A549 (cell line): ENCODE results near the gene C4orf36. TPM values are rescaled to one million over a fixed set of nuclear protein-coding genes. Genes with fewer than 3 reads are reported as not detected.

Experiments used
- ATAC-seq, 2 experiments: fragments of 200-7000 bp in 1 of 2; fragments of >200 bp in 1 of 2; cut with Nextera tagmentation in 1 of 2; cut with Tn5 transposase in 1 of 2; 3 replicates each; pipeline versions ENCODE4 v1.8.0 to v1.9.1; 2018 to 2020; ENCODE audit warnings: mild to moderate bottlenecking in 1 of 2, moderate library complexity in 1 of 2
- CTCF ChIA-PET: fragments of 300-600 bp; sonication (Branson Sonifier 250); formaldehyde crosslinking; extraction: SDS; loops from one replicate; lab custom pipeline; 2021; ENCODE audit warnings: antibody characterized with exemption, inconsistent platforms; lab: Yijun Ruan, JAX
- POLR2A ChIA-PET: fragments of 350-600 bp; formaldehyde crosslinking; extraction: SDS; loops from one replicate; lab custom pipeline; 2021; ENCODE audit warnings: antibody characterized with exemption, inconsistent platforms; lab: Yijun Ruan, JAX
- DNase-seq, 2 experiments: peaks; one replicate each; pipeline versions ENCODE4 v3.0.0 to v3.0.0-alpha.2; 2011 to 2016; ENCODE audit warnings: low read depth in 1 of 2, low spot score in 1 of 2
- FAIRE-seq: peaks from 2 replicates; lab custom pipeline; 2011; peaks lifted over from hg19 to GRCh38; lab: Jason Lieb, UNC
- H3K27ac ChIP-seq, 2 experiments: fragments of >200 bp; sonication (Bioruptor Twin); formaldehyde crosslinking; 3 replicates each; pipeline ENCODE4 v1.5.1; 2016 to 2017
- H3K4me1 ChIP-seq: fragments of >200 bp; sonication (Bioruptor Twin); formaldehyde crosslinking; 3 replicates; pipeline ENCODE4 v1.6.1; 2016
- H3K4me2 ChIP-seq: fragments of >200 bp; sonication (Bioruptor Twin); formaldehyde crosslinking; 3 replicates; pipeline ENCODE4 v1.6.1; 2016
- H3K4me3 ChIP-seq: fragments of >200 bp; sonication (Bioruptor Twin); formaldehyde crosslinking; 3 replicates; pipeline ENCODE4 v1.5.1; 2016
- H3K9me3 ChIP-seq: fragments of >200 bp; sonication (Bioruptor Twin); formaldehyde crosslinking; 3 replicates; pipeline ENCODE4 v1.6.1; 2016
- BCL3 ChIP-seq: fragments of >200 bp; sonication (Bioruptor Twin); formaldehyde crosslinking; IDR thresholded peaks from 3 replicates; pipeline ENCODE4 v1.6.1; 2016
- BHLHE40 ChIP-seq: IDR thresholded peaks from 2 replicates; pipeline ENCODE4 v1.6.1; 2012; ENCODE audit warnings: low read depth, low read length, inconsistent platforms
- CBX2 ChIP-seq: fragments of 200-600 bp; sonication (generic); IDR thresholded peaks from 2 replicates; pipeline ENCODE4 v1.6.1; 2016; ENCODE audit warnings: low read depth, mild to moderate bottlenecking, borderline replicate concordance
- CHD2 ChIP-seq: fragments of 150-350 bp; IDR thresholded peaks from 2 replicates; pipeline ENCODE4 v1.6.1; 2014; ENCODE audit warnings: low read length; ENCODE audit not compliant: partially characterized antibody
- CHD4 ChIP-seq: fragments of 200-600 bp; sonication (generic); IDR thresholded peaks from 2 replicates; pipeline ENCODE4 v1.6.1; 2016; ENCODE audit warnings: antibody characterized with exemption, mild to moderate bottlenecking, borderline replicate concordance
- EHMT2 ChIP-seq: fragments of 200-600 bp; sonication (generic); IDR thresholded peaks from 2 replicates; pipeline ENCODE4 v1.6.1; 2016; ENCODE audit warnings: antibody characterized with exemption, low read depth, mild to moderate bottlenecking, moderate library complexity
- EP300 ChIP-seq, 2 experiments: fragments of >200 bp; sonication (Bioruptor Twin); formaldehyde crosslinking; IDR thresholded peaks; 2 replicates in 1 of 2; 3 replicates in 1 of 2; pipeline ENCODE4 v1.6.1; 2016 to 2017
- ESRRA ChIP-seq: fragments of 150-350 bp; IDR thresholded peaks from 2 replicates; pipeline ENCODE4 v1.6.1; 2014; ENCODE audit warnings: mild to moderate bottlenecking, low read length, borderline replicate concordance
- FOSL2 ChIP-seq, 2 experiments: fragments of 450-650 bp in 1 of 2; fragments of >200 bp in 1 of 2; sonication (Bioruptor Twin) in 1 of 2; formaldehyde crosslinking; IDR thresholded peaks; 2 replicates each; pipeline versions ENCODE4 v1.5.0 to v1.6.1; 2016 to 2020; ENCODE audit warnings: mild to moderate bottlenecking in 1 of 2, moderate library complexity in 1 of 2
- FOXS1 ChIP-seq: fragments of 250-450 bp; sonication (Bioruptor Pico); IDR thresholded peaks from 2 replicates; pipeline ENCODE4 v1.5.0; 2020; ENCODE audit warnings: mild to moderate bottlenecking, moderate library complexity
- HMGXB4 ChIP-seq: fragments of 250-450 bp; sonication (Bioruptor Pico); IDR thresholded peaks from 2 replicates; pipeline ENCODE4 v1.5.0; 2021; ENCODE audit warnings: mild to moderate bottlenecking, moderate library complexity, borderline replicate concordance
- HOXB13 ChIP-seq: fragments of 250-450 bp; sonication (Bioruptor Pico); IDR thresholded peaks from 2 replicates; pipeline ENCODE4 v1.5.0; 2020; ENCODE audit warnings: low read depth, mild to moderate bottlenecking, moderate library complexity
- HOXB5 ChIP-seq: fragments of 250-450 bp; sonication (Bioruptor Pico); IDR thresholded peaks from 2 replicates; pipeline ENCODE4 v1.5.0; 2020; ENCODE audit warnings: mild to moderate bottlenecking, moderate library complexity
- MAX ChIP-seq: IDR thresholded peaks from 2 replicates; pipeline ENCODE4 v1.6.1; 2012
- MAZ ChIP-seq: fragments of 150-350 bp; IDR thresholded peaks from 2 replicates; pipeline ENCODE4 v1.6.1; 2014; ENCODE audit warnings: antibody characterized with exemption, low read depth, low read length, borderline replicate concordance
- NFE2L2 ChIP-seq: fragments of 150-350 bp; conservative IDR thresholded peaks from 2 replicates; pipeline ENCODE4 v1.6.1; 2014; ENCODE audit warnings: low read length
- NPAS2 ChIP-seq: fragments of 250-450 bp; sonication (Bioruptor Pico); IDR thresholded peaks from 2 replicates; pipeline ENCODE4 v1.8.0; 2022; ENCODE audit warnings: mild to moderate bottlenecking, moderate library complexity, borderline replicate concordance
- RAD21 ChIP-seq, 2 experiments: fragments of >200 bp in 1 of 2; sonication (Bioruptor Twin) in 1 of 2; formaldehyde crosslinking in 1 of 2; IDR thresholded peaks in 1 of 2; conservative IDR thresholded peaks in 1 of 2; 2 replicates in 1 of 2; 3 replicates in 1 of 2; pipeline ENCODE4 v1.6.1; 2012 to 2018; ENCODE audit warnings: inconsistent platforms in 1 of 2
- RARB ChIP-seq: fragments of 250-450 bp; sonication (Bioruptor Pico); IDR thresholded peaks from 2 replicates; pipeline ENCODE4 v1.8.0; 2021; ENCODE audit warnings: mild to moderate bottlenecking, moderate library complexity
- REST ChIP-seq: fragments of 200-600 bp; sonication (generic); IDR thresholded peaks from 2 replicates; pipeline ENCODE4 v1.6.1; 2016; ENCODE audit warnings: antibody characterized with exemption, mild to moderate bottlenecking, moderate library complexity
- RFX5 ChIP-seq: fragments of 450-650 bp; IDR thresholded peaks from 2 replicates; pipeline ENCODE4 v1.7.1; 2014; ENCODE audit warnings: antibody characterized with exemption, mild to moderate bottlenecking, moderate library complexity
- RNF2 ChIP-seq: fragments of 200-600 bp; sonication (generic); IDR thresholded peaks from 2 replicates; pipeline ENCODE4 v1.6.1; 2016; ENCODE audit warnings: low read depth, mild to moderate bottlenecking, antibody characterized with exemption, moderate library complexity, borderline replicate concordance
- SREBF2 ChIP-seq: fragments of 450-650 bp; IDR thresholded peaks from 2 replicates; pipeline ENCODE4 v1.6.1; 2014; ENCODE audit warnings: mild to moderate bottlenecking, moderate library complexity
- ZFP36 ChIP-seq: fragments of 450-650 bp; IDR thresholded peaks from 2 replicates; pipeline ENCODE4 v1.6.1; 2014; ENCODE audit warnings: borderline replicate concordance; ENCODE audit not compliant: partially characterized antibody
- ZNF302 ChIP-seq: fragments of 250-450 bp; sonication (Bioruptor Pico); IDR thresholded peaks from 2 replicates; pipeline ENCODE4 v1.9.0; 2021; ENCODE audit warnings: inconsistent platforms, mild to moderate bottlenecking, moderate library complexity
- WGBS: methylation state at CpG from one replicate; pipeline ENCODE4 v1.1.6; 2017; ENCODE audit errors: missing lambda C conversion rate; 5-methylcytosine and 5-hydroxymethylcytosine counted together
- polyA plus RNA-seq, 4 experiments: library from polyadenylated mRNA; depleted of rRNA in 3 of 4; stranded (reverse); fragments of >200 nt; fragmentation: RNase III in 1 of 4; extraction: RNeasy Plus Mini Kit Qiagen cat#74134 plus additional on column Dnase treatment in 1 of 4; gene quantifications; 2 replicates in 3 of 4; 3 replicates in 1 of 4; pipeline ENCODE4 v1.2.3, GENCODE V29; 2011 to 2017

The C4orf36 gene
- polyA plus RNA-seq, 2 of the 4 experiments (the other 2 are of a cell fraction) = 1.5 to 1.9 TPM

- Histone ChIP-seq H3K4me1 (peaks cover 5% of the 10 kb centered on the region; the same call in 2 of the 3 replicates), H3K4me3 (peak overlapping the region; percentile 74), H3K27ac (peak overlapping the region; percentile 93 to 94), H3K4me2 (peak overlapping the region; percentile 84), H3K9me3 (no peaks in the 10 kb centered on the region)
- TF ChIP-seq CHD2 (no peak), FOSL2 (IDR thresholded peaks at IDR 0.05) (no peak), FOSL2 (CRISPR knock-in tag; IDR thresholded peaks at IDR 0.05) (no peak), HOXB5 (CRISPR knock-in tag) (no peak), CBX2 (no peak), HMGXB4 (CRISPR knock-in tag) (no peak), MAZ (no peak), SREBF2 (no peak), RFX5 (no peak)
- DNase-seq (no peak), FAIRE-seq (no peak), ATAC-seq (no peak; a peak in 2 of 6 replicates)
- ChIA-PET POLR2A (interaction anchor here (1.0 kb wide), 1 partner anchor 298 kb away, joined by 6 read pairs; the partner anchor contains the start of gene PTPN13), CTCF (interaction anchor here (3.6 kb wide), 1 partner anchor 395 kb away, joined by 51 read pairs; no protein-coding TSS in a partner anchor)
- 19% methylated on average over 13 of the region's 13 CpGs for whole genome bisulfite sequencing
These were observed 376 bp upstream of the C4orf36 start for GRCh38 chr4:86892636-86892960.

GRCh38 chr4:86890790-86891189, 1.4 kb downstream of the C4orf36 start:
- ATAC-seq (no peak), DNase-seq (no peak), FAIRE-seq (no peak)
- Histone ChIP-seq H3K4me3 (no peak overlapping the region), H3K4me2 (peak overlapping the region; percentile 84), H3K9me3 (no peaks in the 10 kb centered on the region), H3K4me1 (peaks cover 5% of the 10 kb centered on the region; the same call in 2 of the 3 replicates), H3K27ac (no peak overlapping the region; a peak in 1 of 6 replicates)
- TF ChIP-seq EP300 (IDR thresholded peaks at IDR 0.05) = no peak
- 91% methylated on average over 7 of the region's 7 CpGs for WGBS
- ChIA-PET CTCF (interaction anchor here (1.1 kb wide), 1 partner anchor 385 kb away, joined by 3 read pairs; no protein-coding TSS in a partner anchor), POLR2A (no interaction called here)

GRCh38 chr4:86879641-86880040, 12.6 kb downstream of the C4orf36 start:
- CTCF ChIA-PET = interaction anchor here (1.2 kb wide), 1 partner anchor 381 kb away, joined by 3 read pairs; no protein-coding TSS in a partner anchor
- 13% methylated on average over 1 of the region's 1 CpG for WGBS
- no peak overlapping the region for H3K4me2 ChIP-seq
- no peaks in the 10 kb centered on the region for H3K4me1 ChIP-seq
- POLR2A ChIA-PET = no interaction called here
- DNase-seq (no peak), FAIRE-seq (no peak), ATAC-seq (no peak)
- no peak overlapping the region for H3K27ac ChIP-seq
- peaks cover 8% of the 10 kb centered on the region; the same call in 1 of the 3 replicates for H3K9me3 ChIP-seq
- H3K4me3 ChIP-seq = no peak overlapping the region
- no peak for TF ChIP-seq CBX2
- TF ChIP-seq REST = no peak
- TF ChIP-seq BCL3 = no peak
- TF ChIP-seq MAX = no peak
- no peak for TF ChIP-seq BHLHE40
- no peak for TF ChIP-seq RARB (CRISPR knock-in tag)
- TF ChIP-seq ZFP36 = no peak
- no peak for TF ChIP-seq CHD2
- no peak for TF ChIP-seq CHD4
- no peak for TF ChIP-seq RFX5
- no peak for TF ChIP-seq NFE2L2
- TF ChIP-seq HOXB13 = no peak
- no peak for TF ChIP-seq FOXS1
- TF ChIP-seq ZNF302 = no peak
- no peak for TF ChIP-seq RAD21 (conservative IDR thresholded peaks at IDR 0.05 in 1 of 2, IDR thresholded peaks at IDR 0.05 in 1 of 2)
- TF ChIP-seq RNF2 = no peak
- no peak for TF ChIP-seq ESRRA
- TF ChIP-seq EHMT2 = no peak
- no peak for TF ChIP-seq NPAS2 (CRISPR knock-in tag)
